Pulmonary artery endothelial cell (primary cell): ENCODE results near the gene COG5. TPM values are rescaled to one million over a fixed set of nuclear protein-coding genes. Genes with fewer than 3 reads are reported as not detected.

Experiments used
- DNase-seq: peaks from one replicate; pipeline ENCODE4 v3.0.0-alpha.2; 2011; ENCODE audit warnings: low read depth, low spot score
- total RNA-seq: library from RNA; depleted of rRNA; stranded (reverse); fragments of >200 nt; gene quantifications from 2 replicates; pipeline ENCODE4 v1.2.3, GENCODE V29; 2014

COG5 gene
- total RNA-seq, 1 donor from 2014 or later, result 49.7 TPM

DNA sequence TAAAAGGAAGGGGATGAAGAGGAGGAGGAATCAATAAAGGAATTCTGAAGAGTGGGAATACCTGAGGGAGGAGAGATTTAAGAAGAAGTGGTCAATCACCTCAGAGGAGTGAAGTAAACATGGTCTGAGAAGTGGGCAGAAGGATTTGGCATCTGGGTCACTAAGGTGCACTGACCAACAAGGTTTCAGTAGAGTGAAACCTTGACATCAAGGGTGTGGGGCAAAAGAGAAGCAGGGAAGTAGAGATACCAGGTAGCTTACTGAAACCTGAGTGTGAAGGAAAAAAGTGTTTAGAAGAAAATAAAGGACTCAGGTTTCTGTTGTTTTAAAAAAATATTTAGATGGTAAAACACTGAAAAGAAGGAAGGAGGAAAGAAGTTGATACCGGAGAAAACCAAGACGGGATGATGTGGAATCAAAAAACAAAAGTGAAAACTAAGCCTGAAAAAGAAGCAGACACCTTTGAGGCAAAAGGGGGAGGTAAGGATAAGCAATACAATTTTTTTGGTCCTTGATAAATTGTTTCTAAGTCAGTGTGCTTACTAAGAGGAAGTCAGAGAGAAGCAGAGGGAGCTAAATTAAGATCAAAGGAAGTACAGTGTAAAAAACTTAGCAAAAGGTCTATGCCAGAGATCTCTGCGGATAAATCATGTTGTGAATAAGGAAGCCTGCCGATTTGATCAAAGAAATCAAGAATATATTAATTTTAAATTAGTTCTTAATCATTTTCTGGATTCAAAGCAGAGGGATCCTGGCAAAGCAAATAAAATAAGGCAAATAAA, 231.0 kb downstream of the COG5 start:
- no peak for DNase-seq

DNA sequence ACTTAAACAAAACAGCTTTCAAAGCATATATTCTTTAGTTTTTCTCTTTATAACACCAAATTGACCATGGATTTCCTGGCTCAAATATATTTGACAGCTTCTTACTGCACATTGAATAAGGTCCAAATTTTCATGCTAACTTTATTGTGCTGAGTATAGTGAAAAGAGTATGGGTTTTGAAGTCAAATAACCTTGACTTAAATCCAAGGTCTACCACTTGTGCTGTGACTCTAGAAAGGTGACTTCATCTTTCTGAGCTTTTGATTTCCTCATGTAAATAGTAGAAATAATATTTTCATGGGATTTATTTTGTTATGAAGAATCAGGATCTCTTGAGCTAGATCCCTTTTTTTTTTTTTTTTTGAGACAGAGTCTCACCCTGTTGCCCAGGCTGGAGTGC, 233.2 kb downstream of the COG5 start:
- no peak for DNase-seq

DNA sequence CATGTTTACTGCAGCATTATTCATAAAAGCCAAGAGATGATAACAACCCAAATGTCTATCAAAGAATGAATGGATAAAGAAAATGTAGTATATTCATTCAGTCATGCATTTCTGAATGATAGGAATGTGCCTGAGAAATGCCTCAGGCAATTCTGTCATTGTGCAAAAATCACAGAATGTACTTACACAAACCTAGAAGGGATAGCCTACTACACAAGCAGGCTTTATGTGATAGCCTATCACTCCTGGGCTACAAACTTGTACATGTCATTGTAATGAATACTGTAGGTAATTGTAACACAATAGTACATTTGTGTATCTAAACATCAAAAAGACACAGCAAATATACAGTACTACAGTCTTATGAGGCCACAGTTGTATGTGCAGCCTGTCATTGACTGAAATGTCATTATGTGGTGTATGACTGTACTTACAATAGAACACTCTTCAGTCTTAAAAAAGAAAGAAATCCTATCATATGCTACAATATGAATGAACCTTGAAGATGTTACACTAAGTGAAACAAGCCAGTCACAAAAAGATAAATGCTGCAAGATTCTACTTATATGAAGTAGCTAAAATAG, 235.6 kb downstream of the COG5 start:
- no peak for DNase-seq

DNA sequence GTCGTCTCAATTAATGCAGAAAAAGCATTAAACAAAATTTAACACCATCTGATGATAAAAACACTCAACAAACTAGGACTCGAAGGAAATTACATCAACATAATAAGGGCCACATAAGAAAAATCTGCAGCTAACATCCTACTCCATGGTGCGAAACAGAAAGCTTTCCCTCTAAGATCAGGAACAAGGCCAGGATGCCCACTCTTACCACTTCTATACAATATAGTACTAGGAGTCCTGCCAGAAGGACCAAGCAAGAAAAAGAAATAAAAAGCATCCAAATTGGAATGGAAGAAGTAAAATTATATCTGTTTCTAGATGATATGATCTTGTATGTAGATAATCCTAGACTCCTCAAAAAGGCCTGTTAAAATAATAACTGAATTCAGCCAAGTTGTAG, 237.7 kb downstream of the COG5 start:
- DNase-seq, result no peak

DNA sequence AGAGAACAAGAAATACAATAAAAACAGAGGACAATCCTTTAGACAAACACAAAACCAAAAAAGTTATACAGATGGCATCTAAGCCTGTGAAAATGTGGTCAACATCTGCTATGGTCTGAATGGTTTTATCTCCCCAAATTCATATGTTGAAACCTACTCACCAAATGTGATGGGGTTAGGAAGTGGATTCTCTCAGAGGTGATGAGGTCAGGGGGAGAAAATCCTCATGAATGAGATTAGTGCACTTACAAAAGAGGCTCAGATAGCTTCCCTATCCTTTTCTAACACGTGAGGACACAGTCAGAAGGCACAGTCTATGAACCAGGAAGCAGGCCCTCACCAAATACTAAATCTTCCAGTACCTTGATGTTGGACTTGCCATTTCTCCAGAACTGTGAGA, 241.7 kb downstream of the COG5 start:
- DNase-seq, result no peak

DNA sequence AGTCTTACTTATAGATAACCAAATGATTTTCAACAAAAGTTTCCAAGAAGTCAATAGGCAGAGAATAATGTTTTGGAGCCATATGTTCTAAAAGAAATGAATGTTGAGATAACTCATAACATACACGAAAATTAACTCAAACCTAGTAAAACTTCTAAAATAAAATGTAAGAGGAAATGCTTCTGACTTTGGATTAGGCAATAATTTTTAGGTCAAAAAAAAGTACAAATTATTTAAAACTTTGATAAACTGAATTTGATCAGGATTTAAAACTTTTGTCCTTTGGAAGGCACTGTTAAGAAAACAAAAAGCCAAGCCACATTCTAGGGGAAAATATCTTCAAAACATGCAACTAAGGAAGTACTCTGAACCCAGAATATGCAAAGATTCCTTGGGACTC, 242.1 kb downstream of the COG5 start:
- DNase-seq, result no peak

DNA sequence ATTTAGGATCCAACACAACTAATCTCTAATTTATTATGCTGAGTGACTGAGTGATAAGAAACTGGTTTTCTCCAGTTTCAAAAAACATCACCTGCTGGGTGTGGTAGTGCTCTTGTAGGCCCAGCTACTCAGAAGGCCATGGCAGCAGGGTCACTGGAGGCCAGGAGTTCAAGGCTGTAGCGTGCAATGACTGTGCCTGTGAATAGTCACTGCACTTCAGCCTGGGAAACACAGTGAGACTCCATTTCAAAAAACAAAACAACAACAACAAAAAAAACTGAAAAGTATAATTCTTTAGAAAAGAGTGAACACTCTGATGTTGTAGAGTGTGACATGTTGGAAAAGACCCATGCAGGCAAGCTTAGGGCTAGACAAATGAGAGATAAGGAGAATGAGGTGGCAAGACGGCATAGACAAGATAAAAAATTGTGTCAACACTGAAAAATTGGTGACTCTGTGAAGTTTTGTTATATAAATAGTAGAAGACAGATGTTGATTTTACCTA, 243.9 kb downstream of the COG5 start:
- no peak for DNase-seq

DNA sequence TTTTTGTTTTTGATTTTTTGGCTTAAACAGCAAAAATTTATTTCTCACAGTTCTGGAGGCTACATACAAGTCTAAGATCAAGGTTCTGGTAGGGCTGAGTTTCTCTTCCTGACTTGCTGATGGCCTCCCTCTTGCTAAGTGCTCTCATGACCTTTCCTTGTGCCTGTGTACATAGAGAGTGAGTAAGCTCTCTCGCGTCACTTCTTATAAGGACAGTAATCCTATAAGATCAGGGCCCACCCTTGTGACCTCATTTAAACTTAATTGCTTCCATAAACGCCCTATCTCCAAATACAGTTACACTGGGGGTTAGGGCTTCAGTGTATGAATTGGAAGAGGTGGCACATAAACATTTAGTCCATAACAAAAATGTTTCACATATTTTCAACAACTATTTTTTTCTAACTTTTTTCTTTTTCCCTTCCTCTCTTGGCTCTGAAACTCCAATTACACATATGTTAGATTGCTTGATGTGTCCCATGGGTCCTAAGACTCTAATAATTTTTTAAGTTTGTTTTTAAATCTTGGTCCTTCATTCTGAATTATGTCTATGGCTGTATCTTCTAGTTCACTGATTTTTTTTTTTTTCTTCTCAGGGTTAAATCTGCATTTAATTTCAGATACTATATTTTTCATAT, 245.1 kb downstream of the COG5 start:
- DNase-seq, result no peak

DNA sequence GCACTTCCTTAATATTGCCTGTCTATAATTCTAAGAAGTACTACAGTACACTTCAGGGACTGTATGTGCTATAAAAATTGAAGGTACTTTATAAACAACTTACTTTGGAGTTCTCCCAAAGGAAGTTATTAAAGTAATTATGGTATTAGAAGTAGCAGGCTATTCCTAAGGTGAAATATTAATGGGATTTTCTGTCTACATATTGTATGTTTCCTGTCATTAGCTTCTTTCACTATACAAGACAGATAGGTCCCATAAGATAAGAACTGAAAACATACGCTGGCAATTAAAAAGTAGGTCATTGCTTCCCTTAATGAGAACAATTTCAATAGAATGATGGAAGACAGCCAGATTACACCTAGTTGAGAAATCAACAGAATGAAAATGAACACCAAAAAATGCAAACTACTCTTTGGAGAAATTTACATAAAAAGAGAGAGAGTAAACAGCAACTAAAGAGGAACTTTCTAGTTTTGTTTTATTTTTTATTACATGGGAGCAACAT, 248.0 kb downstream of the COG5 start:
- no peak for DNase-seq

DNA sequence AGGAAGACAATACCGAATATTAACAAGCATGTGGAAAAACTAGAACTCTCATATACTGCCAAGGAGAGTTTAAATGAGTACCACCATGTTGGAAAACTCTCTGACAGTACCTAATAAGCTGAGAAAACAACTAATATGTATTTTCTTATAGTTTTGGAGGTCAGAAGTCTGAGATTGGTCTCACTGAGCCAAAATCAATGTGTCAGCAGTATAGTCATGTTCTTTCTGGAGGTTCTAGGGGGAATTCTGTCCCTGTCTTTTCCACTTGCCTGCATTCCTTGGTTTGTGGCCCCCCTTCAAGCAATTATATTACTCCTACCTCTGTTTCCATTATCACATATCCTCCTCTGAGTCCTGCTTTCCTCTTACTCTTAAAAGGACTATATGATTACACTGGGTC, 250.4 kb downstream of the COG5 start:
- DNase-seq, result no peak

DNA sequence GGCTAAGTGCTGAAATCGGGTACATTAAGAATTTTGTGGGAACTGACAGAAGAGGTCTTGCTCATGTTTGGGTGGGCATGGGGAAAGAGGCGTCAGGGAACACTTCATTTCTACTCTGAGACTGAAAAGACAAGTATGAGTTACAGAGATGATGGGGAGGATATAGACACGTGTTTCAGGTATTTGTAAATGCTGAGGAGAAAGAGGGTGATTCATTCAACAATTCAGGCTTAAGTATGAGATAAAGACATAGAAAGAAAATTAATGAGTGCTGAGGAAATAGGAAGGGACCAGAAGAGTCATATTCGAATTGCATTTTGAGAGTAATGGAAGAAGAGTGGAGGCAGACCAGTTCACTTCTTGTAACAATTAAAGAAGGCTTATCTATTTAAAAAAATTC, 251.3 kb downstream of the COG5 start:
- no peak for DNase-seq

DNA sequence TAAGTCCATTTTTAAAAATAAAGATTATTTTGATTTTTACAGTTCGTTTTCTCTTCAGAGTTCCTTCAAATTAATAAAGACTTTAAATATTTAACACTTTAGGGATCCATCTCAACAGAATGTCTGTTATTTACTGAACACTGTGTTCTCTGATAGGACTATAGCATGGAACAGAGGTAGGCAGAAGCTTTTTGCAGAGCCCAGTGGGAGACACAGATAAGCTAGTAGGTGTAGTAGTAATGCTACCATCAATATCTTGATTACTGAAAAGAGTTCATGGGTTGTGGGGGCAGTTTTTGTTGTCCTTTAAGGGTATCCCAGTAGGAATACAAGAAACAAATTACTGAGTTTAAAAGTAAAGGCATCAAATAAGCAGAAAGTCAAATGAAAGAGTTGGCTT, 254.4 kb downstream of the COG5 start:
- no peak for DNase-seq

DNA sequence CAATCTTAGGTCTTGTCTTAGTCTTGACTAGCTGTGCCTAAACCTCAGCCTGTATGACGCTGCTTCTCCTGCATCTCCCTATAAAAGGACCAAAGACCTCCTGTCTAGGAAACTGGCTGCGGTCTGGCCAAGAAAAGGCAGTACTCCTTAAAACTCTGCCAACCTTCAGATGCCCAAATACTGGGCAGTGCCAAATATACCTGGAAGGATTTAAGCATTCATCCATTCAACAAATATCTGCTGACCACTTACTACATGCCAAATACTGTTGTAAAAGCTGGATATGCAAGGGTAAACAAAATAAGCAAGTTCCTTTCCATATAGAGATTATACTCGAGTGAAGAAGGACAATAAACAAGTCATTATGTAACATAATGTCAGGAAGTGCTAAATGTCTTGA, 259.1 kb downstream of the COG5 start:
- DNase-seq, result no peak

DNA sequence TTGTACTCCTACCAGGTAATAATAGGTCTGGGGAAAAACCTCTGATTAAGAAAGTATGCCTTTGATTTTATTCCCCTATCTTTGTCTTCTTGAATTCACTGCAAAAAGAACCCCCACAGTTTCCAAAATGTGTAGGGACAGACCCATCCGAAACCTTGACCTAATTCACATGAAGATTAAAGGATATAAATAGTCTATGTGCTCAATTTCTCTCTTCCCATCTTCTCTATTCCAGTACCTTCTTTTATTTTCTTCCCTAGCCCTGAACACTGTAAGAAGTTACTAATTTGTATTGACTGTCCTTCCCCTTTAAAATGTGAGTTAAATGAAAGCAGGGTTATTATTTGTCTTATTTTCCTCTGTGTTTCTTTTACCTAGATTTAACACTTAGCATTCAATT, 259.7 kb downstream of the COG5 start:
- no peak for DNase-seq

DNA sequence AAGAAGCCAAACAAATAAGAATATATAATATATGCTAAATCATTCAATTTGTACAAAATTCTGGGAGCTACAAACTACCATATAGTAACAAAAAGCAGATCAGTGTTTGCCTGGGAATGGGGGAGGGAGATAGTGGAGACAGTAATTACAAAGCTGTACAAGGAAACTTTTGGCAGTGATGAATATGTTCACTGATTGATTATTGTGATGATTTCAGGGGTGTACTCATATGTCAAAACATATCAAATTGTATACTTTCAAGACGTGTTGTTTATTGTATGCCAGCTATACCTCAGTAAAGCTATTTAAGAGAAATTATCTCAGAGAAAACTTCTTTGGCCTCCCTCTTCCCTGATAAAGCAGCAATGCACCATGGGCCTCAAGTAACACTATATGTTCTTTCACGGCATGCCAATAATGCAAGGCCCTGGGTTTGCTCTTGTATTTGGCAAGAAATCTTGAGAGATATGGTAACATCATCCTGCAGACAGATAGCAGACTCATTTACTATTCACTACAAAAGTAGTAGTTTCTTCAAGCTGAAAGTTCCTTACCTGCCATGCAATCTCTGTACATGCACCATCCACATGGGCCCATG, 261.4 kb downstream of the COG5 start:
- no peak for DNase-seq

DNA sequence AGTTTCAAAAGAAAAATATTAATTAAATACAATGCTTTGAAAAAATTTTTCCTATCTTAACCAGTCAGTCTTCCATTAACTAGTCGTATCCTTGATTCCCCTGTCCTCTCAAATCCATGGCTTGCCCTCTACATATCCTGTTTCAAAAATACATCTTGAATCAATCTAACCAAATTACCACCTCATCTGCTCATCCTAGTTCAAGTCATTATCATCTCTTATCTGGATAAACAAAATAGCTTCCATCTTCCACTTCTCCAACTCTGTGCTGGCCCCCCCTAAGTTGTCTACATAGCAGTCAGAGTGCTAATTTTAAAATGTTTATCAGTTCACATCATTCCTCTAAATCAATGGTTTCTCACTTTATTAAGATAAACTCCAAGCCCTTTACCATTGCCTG, 269.5 kb downstream of the COG5 start:
- DNase-seq, result no peak

DNA sequence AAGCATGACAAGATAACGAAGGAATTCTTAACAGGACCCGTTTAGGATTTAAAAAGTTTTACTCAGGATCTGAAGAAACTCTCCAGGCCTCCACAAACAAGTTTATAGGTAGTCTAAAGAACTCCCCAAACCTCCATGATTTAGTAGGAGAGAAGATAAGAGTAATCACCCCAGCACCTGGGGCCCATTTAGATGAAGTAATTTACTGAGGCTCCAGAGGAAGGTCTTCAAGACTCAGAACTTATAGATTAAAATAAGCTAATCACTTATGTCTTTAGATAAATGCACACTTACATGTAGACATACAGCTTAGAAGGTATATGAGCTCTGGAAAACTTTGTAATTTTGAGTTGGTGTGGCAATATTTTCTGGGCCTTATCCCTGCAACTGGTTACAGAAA, 271.1 kb downstream of the COG5 start:
- DNase-seq, result no peak

DNA sequence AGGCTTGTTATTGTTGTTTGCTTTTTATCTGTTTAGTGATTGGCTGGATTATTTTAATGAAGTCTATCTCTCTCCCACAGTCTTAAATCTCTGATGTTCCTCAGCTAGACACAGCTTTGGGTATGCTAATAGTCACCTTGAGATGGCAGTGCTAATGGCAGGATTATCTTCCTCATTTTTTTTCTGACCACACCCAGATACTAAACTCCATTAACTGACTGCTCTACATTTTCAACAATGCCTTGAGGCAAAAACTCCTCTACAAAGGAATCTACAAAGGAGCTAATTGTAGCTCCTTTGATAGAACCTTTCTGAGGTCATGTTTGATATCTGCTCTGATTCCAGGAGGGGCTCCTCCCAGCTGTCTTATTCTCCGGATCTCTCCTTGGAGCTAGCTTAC, 272.3 kb downstream of the COG5 start:
- no peak for DNase-seq

DNA sequence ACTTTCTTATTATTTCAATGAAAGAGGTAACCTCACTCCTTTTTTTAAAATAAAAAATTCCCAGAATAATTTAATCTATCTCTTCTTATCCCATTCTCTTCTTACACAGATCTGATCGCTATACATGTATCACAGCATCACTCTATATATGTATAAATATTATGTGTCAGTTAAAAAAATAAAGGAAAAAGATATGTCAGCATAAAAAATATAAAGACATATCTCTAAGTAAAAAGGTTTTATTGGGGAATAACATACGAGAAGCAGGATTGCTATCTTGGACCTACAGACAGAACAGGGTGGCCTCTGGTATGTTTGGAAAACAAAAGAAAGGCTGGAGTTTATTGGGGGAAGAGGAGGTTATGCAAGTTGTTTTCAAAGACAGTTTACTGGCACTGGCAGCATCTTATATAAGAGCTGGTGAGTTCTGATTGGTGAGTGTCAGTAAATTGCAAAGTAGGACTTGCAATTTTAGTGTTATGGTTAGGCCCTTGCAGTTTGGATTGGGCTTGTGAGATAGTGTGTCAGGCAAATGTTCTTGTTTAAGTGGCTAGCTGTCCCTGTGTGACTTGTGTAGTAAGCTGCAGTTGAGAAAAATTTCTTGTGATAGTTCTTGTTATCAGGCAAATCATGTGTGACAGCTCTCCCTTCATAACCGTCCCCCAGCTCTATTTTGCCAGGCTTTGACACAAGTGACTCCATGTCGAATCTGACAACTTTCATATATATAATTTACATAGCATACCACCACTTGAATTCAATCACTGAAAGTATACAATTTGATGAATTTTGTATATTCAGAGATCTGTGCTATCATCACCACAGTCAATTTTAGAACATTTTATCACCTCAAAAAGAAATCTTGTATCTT, 276.7 kb downstream of the COG5 start:
- no peak for DNase-seq

DNA sequence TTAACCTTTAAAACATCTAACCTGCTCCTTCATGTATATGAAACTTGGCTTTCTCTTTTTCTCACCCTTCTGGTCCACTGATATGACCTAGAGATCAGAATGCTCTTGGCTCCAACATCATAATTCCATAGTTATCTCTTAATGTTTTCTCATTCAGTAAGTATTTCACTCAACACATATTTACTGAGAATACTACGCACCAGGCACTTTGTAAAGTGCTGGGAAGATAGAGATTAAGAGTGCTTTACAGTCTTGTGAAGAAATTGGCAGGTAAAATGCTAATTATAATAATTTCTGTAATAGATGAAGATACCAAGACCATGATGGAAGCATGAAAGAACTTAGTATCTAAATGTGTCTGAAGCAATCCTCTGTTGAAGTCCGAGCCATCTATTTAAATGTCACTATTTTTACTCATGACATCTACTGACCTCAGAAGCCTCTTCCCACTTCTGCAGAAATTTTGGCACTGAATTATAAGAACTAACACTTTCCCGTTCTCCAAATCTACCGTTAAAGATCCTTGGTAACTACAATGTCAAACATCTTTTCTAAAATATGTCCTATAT, 278.7 kb downstream of the COG5 start:
- no peak for DNase-seq

DNA sequence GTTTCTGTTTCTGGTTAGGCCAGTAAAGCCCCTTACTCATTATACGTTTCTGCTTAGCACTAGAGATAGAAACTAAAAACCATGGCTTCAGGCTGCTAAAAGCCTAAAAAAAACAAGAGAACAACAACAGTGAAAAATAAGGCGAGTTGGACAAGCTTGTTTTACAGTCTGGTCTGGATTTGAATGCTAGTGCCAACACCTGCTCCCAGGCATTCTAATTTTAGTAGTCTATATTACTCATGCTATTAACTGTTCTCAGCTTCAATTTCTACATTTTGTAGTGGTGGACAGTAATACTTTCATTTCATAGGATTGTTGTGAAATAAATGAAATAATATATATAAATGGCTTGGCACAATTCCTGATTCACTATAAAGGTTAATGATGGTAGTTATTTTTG, 286.4 kb downstream of the COG5 start:
- no peak for DNase-seq
